Activated CD4-positive, alpha-beta T cell treated with anti-CD3 and anti-CD28 coated beads, Interleukin-2, amount 50 U/mL, for 16 hours (primary cell): ENCODE data around the gene C1RL.

Experiments
- DNase-seq: peaks from one replicate; pipeline ENCODE4 v3.0.0-alpha.2; 2020

Gene C1RL

GRCh38 chr12:7136071-7136470 is 27.1 kb upstream of the C1RL start:
- DNase-seq = no peak

DNA sequence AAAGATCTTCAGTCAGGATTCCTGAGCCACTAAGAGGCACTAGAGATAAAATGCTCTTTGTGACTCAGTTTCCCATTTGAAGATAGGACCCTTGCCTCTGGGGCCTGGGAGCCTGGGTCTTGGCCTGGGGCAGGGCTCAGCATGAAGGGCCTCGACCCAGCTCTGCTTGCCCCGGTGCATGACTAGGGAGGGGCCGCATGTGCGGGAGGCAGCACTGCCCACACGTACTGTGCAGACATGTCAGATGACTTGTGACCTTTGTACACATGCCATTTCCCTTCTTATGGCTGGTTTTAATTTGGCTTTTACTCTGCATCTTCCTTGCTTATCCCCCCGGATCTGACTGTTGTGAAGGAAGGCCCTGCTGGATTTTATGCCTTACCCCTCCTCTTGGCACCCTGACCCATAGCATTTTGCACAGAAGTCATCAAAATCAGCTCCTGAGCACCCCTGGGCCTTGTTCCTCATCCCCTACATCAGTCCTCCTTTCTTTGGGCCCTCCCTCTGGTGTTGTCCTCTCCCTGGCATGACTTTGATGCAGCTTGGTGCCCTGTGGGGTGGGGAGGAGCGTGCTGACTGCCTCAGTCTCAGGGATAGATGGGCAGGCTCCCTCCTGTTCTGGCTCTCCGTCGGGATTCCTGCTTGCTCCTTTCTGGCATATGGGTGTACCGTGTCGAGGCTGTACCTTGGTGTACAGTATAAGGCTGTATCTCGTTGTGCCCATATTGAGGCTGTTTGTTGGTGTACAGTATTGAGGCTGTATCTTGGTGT is 25.6 kb upstream of the C1RL start:
- no peak for DNase-seq

DNA sequence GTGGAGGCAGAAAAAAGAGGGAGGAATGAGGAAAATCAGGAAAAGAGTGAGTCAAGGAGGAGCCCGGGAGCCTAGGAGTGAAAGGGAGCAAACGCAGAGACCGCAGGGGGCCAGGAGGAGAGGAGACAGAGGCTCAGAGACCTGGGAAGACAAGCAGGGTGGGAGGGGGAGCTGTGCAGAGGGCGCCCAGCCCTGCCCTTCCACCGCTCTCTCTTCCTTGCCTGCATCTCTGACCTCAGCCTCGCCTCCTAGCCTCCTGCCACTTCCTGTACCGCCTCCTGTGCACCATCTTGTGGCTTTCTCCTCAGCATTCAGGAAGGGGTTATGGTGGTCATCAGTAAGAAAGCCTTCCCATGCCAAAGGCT is 22.5 kb upstream of the C1RL start:
- peak; percentile 71 for DNase-seq

DNA sequence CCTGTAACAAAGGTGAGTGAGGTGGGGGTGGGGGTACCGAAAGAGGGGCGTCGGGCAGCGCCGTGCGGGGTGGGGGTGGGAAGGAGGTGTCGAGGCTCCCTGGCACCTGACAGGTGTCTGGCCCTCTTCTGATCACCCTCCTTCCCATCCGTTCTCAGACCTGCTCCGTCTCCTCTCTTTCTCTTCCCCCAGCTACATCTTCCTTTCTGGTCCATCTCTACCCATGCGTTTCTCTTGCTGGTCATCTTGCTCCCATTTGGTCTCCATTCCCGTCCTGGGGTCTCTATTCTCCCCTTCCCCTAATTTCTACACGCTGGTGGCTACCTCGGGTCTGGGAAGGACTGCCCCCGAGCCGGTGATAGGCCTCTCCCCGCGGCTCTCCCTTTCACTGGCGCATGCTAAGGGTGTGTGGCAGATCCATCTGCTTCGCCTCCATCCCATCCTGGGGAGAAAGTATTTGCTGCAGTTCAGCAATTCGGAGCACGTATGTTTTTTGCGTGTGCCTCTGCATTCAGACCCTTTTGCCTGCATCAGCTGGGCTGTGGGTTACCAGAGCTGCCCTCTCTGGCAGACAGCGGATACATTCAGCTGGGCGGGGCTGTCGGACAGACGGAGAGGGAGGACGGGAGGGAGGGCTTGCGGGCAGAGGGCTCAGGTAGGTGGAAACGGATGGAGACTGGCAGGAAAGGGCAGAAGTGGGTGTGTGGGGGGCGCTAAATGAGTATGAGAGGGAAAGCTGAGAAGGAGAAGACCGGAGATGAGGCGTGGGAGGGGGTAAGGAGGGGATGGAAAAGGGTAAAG is 21.9 kb upstream of the C1RL start:
- DNase-seq = peak; percentile 73

DNA sequence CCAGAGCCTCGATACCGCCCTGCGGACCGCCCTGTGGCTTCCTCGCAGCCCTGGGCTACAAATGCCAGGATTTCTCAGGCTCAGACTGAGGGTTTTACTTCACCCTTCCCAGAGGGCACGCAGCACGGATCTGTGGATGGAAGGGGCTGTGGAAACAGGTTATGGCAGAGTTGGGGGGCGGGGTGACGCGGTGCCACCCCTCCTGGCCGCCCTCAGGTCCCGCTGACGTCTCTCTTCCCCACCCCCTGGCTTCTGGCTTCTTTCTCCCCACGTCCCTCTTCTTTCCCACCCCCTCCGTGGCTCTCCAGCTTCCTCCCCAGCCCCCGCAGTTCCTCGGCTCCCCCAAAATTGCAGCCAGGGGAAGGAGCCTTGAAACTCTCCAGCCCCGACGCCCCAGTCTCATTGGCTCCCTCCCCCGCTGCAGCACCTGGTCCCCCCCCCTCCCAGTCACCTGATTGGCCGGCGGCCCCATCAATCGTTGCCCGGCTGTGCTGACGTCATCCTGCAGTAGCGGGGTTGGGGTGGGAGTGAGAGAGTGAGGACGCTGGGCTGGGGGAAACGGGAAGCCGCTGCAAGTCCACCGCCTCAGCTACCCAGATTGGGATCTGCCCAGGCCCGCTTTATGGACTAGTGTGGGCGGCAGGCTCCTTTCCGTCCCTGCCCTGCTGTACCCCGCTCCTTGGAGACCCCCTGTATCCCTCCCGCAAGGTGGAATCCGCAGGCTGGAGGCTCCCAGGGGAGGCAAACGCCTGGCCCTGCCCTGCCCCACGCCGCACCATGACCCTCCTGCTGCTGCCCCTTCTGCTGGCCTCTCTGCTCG is 21.1 kb upstream of the C1RL start, which contains the start of gene CLSTN3:
Gene CLSTN3, plus strand, starts transcription at position 500 of the 820 bp plus-strand sequence. Its CDS starts 278 bp downstream, at position 778.
- peak; percentile 80 for DNase-seq

GRCh38 chr12:7129287-7129871 is 20.4 kb upstream of the C1RL start:
- no peak for DNase-seq

DNA sequence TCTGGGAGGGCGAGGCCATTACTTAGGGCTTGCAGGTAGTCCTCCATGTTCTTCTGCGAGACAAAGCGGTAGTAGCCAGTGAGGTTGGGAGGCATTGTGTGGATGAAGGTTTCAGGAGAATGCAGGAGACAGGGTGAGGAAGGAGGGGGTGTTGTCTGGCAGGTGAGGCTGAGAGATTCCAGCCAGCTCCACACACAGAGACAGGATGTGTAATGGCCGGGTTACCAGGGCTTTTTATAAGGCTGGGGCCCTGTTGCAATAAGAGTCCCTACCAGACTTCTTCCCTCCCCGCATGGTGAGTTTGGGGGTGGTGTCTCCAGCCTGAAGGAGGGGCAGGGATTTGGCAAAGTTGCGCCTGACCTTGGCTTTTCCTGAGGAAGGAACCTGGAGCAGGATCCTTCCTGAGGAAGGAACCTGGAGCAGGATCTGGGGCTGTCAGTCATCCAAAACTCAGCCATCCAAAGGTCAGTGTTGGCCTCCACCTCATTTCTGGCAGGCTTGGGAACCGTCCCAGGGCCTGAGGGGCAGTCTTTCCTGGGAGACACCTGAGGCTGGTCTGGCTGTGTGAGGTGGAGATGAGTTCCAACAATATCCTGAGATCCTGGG is 19.8 kb upstream of the C1RL start, which contains the start of gene RBP5:
Gene RBP5, minus strand, starts transcription at position 209 of the 606 bp plus-strand sequence. Its CDS starts 114 bp downstream, at position 95.
- no peak for DNase-seq

- no peak for DNase-seq
Measured at GRCh38 chr12:7127916-7128626, 19.1 kb upstream of the C1RL start.

DNA sequence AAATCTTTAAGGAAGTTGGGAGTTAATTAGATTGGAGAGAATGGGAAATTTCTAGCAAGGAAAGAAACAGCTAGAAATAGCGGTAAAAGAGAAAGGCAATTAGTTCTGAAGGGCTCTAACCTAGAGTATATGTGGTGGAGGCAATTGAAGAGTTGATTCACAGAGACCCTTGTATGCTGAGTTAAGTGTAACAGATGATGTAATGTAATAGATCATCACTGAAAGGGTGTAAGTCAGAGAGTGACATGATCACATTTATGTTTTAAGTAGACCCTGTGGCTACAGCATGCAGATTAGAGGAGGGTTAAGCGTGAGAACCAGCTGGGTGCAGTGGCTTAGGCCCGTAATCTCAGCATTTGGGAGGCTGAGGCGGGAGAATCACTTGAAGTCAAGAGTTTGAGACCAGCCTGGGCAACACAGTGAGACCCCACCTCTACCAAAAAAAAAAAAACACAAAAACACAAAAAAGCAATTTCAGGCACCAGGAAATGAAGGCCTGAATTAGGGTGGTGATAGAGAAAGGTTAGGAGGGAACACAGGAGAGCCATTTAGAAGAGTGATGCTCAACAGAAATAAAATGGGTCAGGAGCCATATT is 16.7 kb upstream of the C1RL start:
- no peak for DNase-seq

DNA sequence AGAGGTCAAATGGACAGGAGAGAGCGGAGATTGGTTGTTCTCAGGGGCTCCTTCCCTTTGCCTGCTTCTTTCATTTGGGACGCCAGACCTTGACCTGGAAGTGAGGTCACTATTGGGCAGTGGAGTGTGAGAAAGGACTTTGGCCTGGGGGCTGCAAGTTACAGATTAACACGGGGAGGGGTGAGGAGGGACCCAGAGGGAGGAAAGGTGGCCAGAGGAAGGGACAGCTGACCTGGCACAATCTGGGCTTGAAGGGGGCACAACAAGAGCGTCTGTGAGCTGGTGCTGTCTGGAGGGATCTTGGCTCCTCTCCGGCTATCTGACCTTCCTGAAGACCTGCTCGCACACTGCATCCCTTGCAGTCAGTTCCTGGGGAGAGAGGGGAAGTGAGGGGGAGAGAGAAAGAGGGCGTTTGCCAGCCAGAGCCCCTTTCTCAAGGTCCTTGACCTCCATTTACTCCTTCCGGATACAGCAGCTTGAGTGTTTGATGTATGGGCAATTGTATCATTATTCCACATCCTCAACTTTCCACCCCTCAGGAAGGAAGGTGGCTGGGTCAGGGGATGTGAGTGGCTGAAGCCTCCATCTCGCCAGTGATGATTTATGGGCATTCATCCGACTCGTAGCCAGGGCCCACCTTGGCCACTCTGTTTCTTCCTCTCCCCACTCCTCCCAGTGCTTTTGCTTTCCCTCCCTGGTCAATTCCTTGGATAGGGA is 14.9 kb upstream of the C1RL start:
- no peak for DNase-seq

- DNase-seq = no peak
Measured at GRCh38 chr12:7122811-7123769, 14.1 kb upstream of the C1RL start.

DNA sequence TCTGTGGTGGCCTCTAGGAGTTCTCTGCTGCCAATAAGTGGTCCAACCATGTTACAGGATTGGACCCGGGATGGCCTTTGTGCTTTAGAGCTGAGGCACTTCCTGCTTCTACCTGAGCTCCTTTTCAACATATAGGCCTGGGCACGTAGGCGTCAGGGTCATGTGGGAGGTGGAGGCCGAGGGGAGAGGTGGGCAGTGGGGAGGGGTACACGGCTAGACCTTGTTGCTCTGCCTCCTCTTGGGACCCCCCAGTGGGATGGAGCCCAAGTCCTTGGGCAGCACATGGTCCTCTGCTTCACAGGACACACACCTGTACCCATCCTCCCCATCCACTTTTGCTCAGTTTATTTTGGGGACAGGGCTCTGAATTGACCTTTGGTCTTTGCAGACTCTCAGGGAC is 12.3 kb upstream of the C1RL start:
- DNase-seq = no peak

GRCh38 chr12:7120166-7120565 is 11.2 kb upstream of the C1RL start:
- DNase-seq = no peak

DNA sequence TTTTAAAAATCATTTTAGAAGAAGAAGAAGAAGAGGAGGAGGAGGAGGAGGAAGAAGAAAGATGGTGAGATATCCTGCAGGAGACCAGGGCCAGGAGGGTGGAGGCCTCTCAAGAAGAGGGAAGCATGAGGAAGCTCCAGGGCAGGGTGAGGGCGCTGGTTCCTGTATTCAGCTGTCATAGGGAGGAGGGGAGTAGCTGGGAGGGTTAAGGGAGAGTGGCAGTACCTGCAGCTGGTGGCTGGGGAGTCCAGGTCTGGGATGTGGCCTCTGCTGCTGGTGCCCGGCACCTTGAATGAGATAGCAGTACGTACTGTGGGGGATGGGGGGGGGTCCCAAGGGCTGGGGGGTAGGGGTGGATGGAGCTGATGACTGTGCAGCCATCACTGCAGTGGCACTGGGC is 9.9 kb upstream of the C1RL start:
- no peak for DNase-seq

DNA sequence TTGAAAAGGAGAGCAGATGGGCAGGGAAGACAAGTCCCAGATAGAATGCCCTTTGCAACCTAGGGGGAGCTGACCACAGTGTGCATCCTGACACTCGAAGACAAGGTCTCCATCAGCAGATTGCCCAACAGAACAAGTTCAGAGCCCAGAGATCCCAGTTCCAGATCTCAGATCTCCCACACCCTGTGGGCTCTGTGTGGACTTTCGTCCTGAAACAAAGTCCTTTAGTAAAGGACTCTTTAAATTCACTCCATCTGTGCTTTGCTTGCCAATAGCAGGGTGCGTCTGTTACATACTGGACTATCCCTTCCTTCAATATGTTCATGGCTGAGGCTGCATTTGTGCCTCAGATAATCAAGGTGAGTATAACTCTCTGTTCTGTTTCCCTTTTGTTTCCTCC is 8.7 kb upstream of the C1RL start:
- no peak for DNase-seq

DNA sequence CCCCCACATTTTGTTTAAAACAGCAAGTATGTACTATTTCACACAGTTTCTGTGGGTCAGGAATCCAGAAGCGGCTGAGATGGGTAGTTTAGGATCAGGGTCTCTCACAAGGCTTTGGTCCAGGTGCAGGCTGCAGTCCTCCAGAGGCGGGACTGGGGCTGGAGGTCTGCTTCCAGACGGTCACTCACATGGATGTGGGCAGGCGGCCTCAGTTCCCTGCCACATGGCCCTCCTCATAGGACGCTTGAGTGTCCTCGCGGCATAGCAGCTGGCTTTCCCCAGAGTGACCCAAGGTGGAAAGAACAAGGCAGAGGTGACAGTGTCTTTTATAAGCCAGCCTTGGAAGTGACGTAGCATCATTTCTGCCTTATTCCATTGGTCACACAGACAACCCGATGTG is 7.9 kb upstream of the C1RL start:
- no peak for DNase-seq

DNA sequence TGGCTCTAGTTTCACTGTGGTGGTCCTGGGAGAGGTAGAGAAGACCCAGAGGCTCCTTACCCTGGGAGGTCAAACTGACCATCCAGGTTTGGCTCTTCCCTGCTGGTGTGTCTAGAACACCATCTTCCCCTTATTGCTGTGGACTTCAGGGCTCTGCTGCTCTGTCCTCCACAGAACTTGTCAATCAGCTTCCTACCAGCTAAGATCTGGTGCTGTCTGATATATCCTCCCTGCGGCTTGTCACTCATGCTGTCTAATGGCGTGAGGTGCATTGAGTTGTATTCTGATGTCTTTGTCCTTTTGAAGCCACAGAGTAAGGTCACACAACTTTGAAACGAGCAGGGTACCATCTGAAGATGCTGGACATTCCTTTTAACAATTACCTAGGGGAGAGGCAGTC is 7.2 kb upstream of the C1RL start:
- DNase-seq = no peak

GRCh38 chr12:7114851-7115250 is 5.8 kb upstream of the C1RL start:
- DNase-seq = no peak

GRCh38 chr12:7114008-7114407 is 5.0 kb upstream of the C1RL start:
- no peak for DNase-seq
